ENCODE measurements around the gene PPP1R3C.

Gene PPP1R3C

GRCh38 chr10:91616137-91616536 lies 16.7 kb downstream of the PPP1R3C start:
- no peaks in the 10 kb centered on the region for H4K20me1 ChIP-seq (ENCODE audit: insufficient read depth, low read length, poor library complexity, severe bottlenecking)
- no peak overlapping the region for H2AFZ ChIP-seq (ENCODE audit: low read length)
- no peak overlapping the region for H3K9ac ChIP-seq (ENCODE audit: low read depth, low read length, poor library complexity, severe bottlenecking)
- H3K4me1 ChIP-seq (ENCODE audit: insufficient read depth, low read length, poor library complexity, severe bottlenecking), result no peaks in the 10 kb centered on the region
- H3K4me2 ChIP-seq (ENCODE audit: low read depth, low read length, poor library complexity, severe bottlenecking), result no peak overlapping the region
- no peaks in the 10 kb centered on the region for H3K9me2 ChIP-seq (replicated peaks; ENCODE audit: low read depth, low read length)
- H3K27me3 ChIP-seq (ENCODE audit: insufficient read depth, low read length, poor library complexity, severe bottlenecking), result no peaks in the 10 kb centered on the region
- H3K79me2 ChIP-seq (ENCODE audit: insufficient read depth, low read length), result no peaks in the 10 kb centered on the region
- H3K4me3 ChIP-seq (ENCODE audit: low read length, poor library complexity, severe bottlenecking), result no peak overlapping the region
- H3K9me3 ChIP-seq (ENCODE audit: insufficient read depth, low read depth, low read length), result no peaks in the 10 kb centered on the region
- no peaks in the 10 kb centered on the region for H3F3A ChIP-seq (ENCODE audit: low read depth)
- H3K36me3 ChIP-seq (ENCODE audit: insufficient read depth, low read length), result no peaks in the 10 kb centered on the region
- no peak for TF ChIP-seq EZH2phosphoT487 (IDR thresholded peaks at IDR 0.05; ENCODE audit: borderline replicate concordance)
- TF ChIP-seq, protein P1, sequence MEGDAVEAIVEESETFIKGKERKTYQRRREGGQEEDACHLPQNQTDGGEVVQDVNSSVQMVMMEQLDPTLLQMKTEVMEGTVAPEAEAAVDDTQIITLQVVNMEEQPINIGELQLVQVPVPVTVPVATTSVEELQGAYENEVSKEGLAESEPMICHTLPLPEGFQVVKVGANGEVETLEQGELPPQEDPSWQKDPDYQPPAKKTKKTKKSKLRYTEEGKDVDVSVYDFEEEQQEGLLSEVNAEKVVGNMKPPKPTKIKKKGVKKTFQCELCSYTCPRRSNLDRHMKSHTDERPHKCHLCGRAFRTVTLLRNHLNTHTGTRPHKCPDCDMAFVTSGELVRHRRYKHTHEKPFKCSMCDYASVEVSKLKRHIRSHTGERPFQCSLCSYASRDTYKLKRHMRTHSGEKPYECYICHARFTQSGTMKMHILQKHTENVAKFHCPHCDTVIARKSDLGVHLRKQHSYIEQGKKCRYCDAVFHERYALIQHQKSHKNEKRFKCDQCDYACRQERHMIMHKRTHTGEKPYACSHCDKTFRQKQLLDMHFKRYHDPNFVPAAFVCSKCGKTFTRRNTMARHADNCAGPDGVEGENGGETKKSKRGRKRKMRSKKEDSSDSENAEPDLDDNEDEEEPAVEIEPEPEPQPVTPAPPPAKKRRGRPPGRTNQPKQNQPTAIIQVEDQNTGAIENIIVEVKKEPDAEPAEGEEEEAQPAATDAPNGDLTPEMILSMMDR (conservative IDR thresholded peaks at IDR 0.05; ENCODE audit: low read length), result no peak

DNA sequence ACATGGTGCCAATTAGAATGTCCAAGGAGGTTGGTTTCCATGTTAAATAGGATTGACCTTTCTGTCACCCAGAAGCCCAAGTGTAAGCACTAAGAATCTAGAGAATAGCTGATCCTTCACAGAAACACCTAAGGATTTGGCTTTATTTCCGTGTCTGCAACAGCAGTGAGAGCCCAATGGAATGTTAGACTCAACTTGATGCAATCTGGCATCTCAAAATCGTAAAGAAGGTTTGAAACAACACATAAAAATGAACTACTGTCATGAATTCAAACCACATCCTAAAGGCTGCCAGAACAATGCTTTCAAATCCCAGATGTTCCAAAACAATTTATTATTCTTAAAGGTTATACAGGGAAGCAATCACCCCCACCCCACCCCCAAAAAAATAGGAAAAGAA lies 18.6 kb downstream of the PPP1R3C start:
- no peaks in the 10 kb centered on the region for H3K4me1 ChIP-seq (ENCODE audit: insufficient read depth, low read length, poor library complexity, severe bottlenecking)
- no peak overlapping the region for H2AFZ ChIP-seq (ENCODE audit: low read length)
- no peak overlapping the region for H3K4me3 ChIP-seq (ENCODE audit: low read length, poor library complexity, severe bottlenecking)

DNA sequence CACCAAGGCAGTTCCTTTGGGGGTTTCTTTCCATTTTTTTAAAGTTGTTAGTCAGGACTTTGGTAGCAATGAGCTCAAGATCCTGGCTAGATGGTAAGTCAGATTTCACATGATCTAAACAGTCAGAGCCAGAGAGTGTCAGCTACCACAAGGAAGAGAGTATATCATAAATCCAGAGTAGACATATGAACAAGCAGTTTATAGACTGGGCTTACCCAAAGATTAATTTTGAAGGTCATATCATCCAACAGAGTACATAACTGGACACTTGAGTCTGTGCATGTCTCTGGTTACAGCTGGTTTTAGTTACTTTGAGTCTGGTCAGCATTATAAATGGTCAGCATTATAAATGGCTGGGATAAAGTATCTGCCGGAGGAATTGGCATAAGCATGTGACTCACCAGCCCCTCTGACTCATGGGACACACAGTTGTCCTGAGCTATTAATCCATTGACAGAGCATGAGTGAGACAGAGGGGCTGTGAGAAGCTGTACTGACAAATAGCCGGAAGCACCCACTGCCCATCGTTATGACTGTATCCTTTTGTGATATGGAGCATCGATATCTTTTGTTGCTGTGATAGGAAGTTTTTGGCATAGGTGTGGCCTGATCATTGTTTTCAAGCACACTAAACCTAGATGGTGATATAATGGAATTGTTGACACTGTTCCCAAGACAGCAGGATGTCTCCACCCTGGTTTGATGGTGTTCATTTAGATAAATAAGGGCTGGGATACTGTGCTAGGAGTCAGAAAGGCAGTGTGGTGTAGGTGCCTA lies 19.3 kb downstream of the PPP1R3C start:
- no peak overlapping the region for H3K4me3 ChIP-seq (ENCODE audit: low read length, poor library complexity, severe bottlenecking)
- H3K9ac ChIP-seq (ENCODE audit: low read depth, low read length, poor library complexity, severe bottlenecking), result no peak overlapping the region
- H3K9me2 ChIP-seq (replicated peaks; ENCODE audit: low read depth, low read length), result no peaks in the 10 kb centered on the region
- no peak for TF ChIP-seq EZH2phosphoT487 (IDR thresholded peaks at IDR 0.05; ENCODE audit: borderline replicate concordance)
- TF ChIP-seq, protein P1 (conservative IDR thresholded peaks at IDR 0.05; ENCODE audit: low read length), result no peak
- no peaks in the 10 kb centered on the region for H3F3A ChIP-seq (ENCODE audit: low read depth)
- H3K79me2 ChIP-seq (ENCODE audit: insufficient read depth, low read length), result no peaks in the 10 kb centered on the region
- no peaks in the 10 kb centered on the region for H4K20me1 ChIP-seq (ENCODE audit: insufficient read depth, low read length, poor library complexity, severe bottlenecking)
- H3K36me3 ChIP-seq (ENCODE audit: insufficient read depth, low read length), result no peaks in the 10 kb centered on the region
- H3K27me3 ChIP-seq (ENCODE audit: insufficient read depth, low read length, poor library complexity, severe bottlenecking), result no peaks in the 10 kb centered on the region
- H3K9me3 ChIP-seq (ENCODE audit: insufficient read depth, low read depth, low read length), result no peaks in the 10 kb centered on the region
- H2AFZ ChIP-seq (ENCODE audit: low read length), result no peak overlapping the region
- H3K4me2 ChIP-seq (ENCODE audit: low read depth, low read length, poor library complexity, severe bottlenecking), result no peak overlapping the region
- H3K4me1 ChIP-seq (ENCODE audit: insufficient read depth, low read length, poor library complexity, severe bottlenecking), result no peaks in the 10 kb centered on the region

More for the DNA sequence above, 18.6 kb downstream of the PPP1R3C start:
- Histone ChIP-seq H3K9me2 (replicated peaks; ENCODE audit: low read depth, low read length) (no peaks in the 10 kb centered on the region), H3K9ac (ENCODE audit: low read depth, low read length, poor library complexity, severe bottlenecking) (no peak overlapping the region), H3K36me3 (ENCODE audit: insufficient read depth, low read length) (no peaks in the 10 kb centered on the region), H4K20me1 (ENCODE audit: insufficient read depth, low read length, poor library complexity, severe bottlenecking) (no peaks in the 10 kb centered on the region), H3K9me3 (ENCODE audit: insufficient read depth, low read depth, low read length) (no peaks in the 10 kb centered on the region), H3K27me3 (ENCODE audit: insufficient read depth, low read length, poor library complexity, severe bottlenecking) (no peaks in the 10 kb centered on the region), H3F3A (ENCODE audit: low read depth) (no peaks in the 10 kb centered on the region), H3K79me2 (ENCODE audit: insufficient read depth, low read length) (no peaks in the 10 kb centered on the region), H3K4me2 (ENCODE audit: low read depth, low read length, poor library complexity, severe bottlenecking) (no peak overlapping the region)
- no peak for TF ChIP-seq EZH2phosphoT487 (IDR thresholded peaks at IDR 0.05; ENCODE audit: borderline replicate concordance)
- TF ChIP-seq, protein P1 (conservative IDR thresholded peaks at IDR 0.05; ENCODE audit: low read length), result no peak
